K562 (cell line): Measurements from ENCODE around the gene PIP5K1B. TPM values are rescaled to one million over a fixed set of nuclear protein-coding genes. Genes with fewer than 3 reads are reported as not detected.

Experiments used
- KLF6 ChIP-seq: fragments of 250-450 bp; sonication (Bioruptor Pico); IDR thresholded peaks from 2 replicates; pipeline ENCODE4 v1.4.0; 2020; ENCODE audit warnings: mild to moderate bottlenecking, moderate library complexity, borderline replicate concordance
- PHB ChIP-seq: fragments of 250-450 bp; sonication (Bioruptor Pico); IDR thresholded peaks from 2 replicates; pipeline ENCODE4 v1.5.0; 2021
- SOX6 ChIP-seq: fragments of 450-650 bp; IDR thresholded peaks from 2 replicates; pipeline ENCODE4 v1.6.1; 2014; ENCODE audit warnings: mild to moderate bottlenecking
- SRSF7 ChIP-seq: fragments of 200-400 bp; formaldehyde crosslinking; optimal IDR thresholded peaks from 2 replicates; pipeline ENCODE3; 2017; ENCODE audit warnings: mild to moderate bottlenecking, low read depth, low read length
- STAT5B ChIP-seq: fragments of 250-450 bp; sonication (Bioruptor Pico); IDR thresholded peaks from 2 replicates; pipeline ENCODE4 v1.8.0; 2021; ENCODE audit warnings: mild to moderate bottlenecking, inconsistent platforms
- ZBTB1 ChIP-seq: sonication (generic); formaldehyde crosslinking; IDR thresholded peaks from 2 replicates; pipeline ENCODE4 v1.8.1; 2023; ENCODE audit warnings: missing genetic modification reagents, low read depth, mild to moderate bottlenecking, borderline replicate concordance
- ZNF263 ChIP-seq: sonication (generic); formaldehyde crosslinking; IDR thresholded peaks from 2 replicates; pipeline ENCODE4 v1.8.0; 2022; ENCODE audit warnings: mild to moderate bottlenecking, missing genetic modification reagents, borderline replicate concordance
- polyA plus RNA-seq, 8 experiments: library from polyadenylated mRNA; depleted of rRNA in 4 of 8; stranded (reverse) in 5 of 8; unstranded in 3 of 8; fragments of >200 nt; fragmentation: Nextera tagmentation in 2 of 8; fragmentation: Illumina TruSeq in 1 of 8; extraction: Ambion mirVana in 2 of 8; extraction: Trizol in 1 of 8; gene quantifications; 2 replicates each; pipeline versions ENCODE4 v1.2.1 to v1.2.3, GENCODE V29; 2011 to 2014; ENCODE audit warnings: inconsistent platforms in 1 of 8, missing spikeins in 1 of 8
- total RNA-seq, 7 experiments: library from RNA; depleted of rRNA in 6 of 7; stranded (reverse); fragments of >200 nt in 6 of 7; fragmentation: Illumina TruSeq in 2 of 7; extraction: Trizol in 2 of 7; gene quantifications; 2 replicates each; pipeline versions ENCODE4 v1.2.1 to v1.2.3, GENCODE V29; 2011 to 2021; ENCODE audit warnings: low replicate concordance in 1 of 7
- TF ChIP-seq, protein P1 (sequence below): fragments of 250-450 bp; sonication (Bioruptor Pico); IDR thresholded peaks from 2 replicates; pipeline ENCODE4 v1.4.0; 2020; ENCODE audit warnings: borderline replicate concordance
- TF ChIP-seq, protein P2 (sequence below): sonication (generic); formaldehyde crosslinking; IDR thresholded peaks from 2 replicates; pipeline ENCODE4 v1.8.0; 2022; ENCODE audit warnings: mild to moderate bottlenecking, missing genetic modification reagents, borderline replicate concordance
- TF ChIP-seq, protein P3 (sequence below): fragments of 450-650 bp; IDR thresholded peaks from 2 replicates; pipeline ENCODE4 v1.6.1; 2016; ENCODE audit warnings: mild to moderate bottlenecking, moderate library complexity
- TF ChIP-seq, protein P4 (sequence below): fragments of 200-800 bp; sonication (Bioruptor generic); IDR thresholded peaks from 2 replicates; pipeline ENCODE4 v1.6.1; 2017; ENCODE audit warnings: missing genetic modification characterization, missing compliant biosample characterization

Gene PIP5K1B
- total and polyA plus RNA-seq, 9 of the 15 experiments (the other 6 are each of a cell fraction or from before 2014, with no cell fraction given) = 3.1 to 12.9 (median 7.4) TPM

DNA sequence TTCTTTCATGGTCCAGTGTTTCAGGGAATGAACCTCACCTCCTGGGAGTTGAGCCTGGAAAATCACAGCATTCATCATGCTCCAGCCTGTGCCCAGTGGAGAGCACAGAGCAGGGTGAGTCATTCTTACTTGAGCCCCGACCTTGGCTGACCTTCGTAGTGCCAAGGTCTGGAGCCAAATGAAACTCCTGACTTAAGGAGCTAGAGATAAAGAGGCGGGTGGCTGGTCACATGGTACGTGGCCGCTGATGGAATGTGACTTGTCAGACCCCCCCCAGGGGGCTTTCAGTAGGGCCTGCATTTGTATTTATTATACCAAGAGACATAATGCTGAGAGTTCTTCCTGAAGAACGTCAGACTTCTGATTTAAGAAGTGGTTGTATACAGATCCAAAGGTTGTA, 15.0 kb upstream of the PIP5K1B start (continued):
- TF ChIP-seq ZBTB1 (CRISPR knock-in tag) = no peak
- no peak for TF ChIP-seq SRSF7
- TF ChIP-seq KLF6 = no peak
- no peak for TF ChIP-seq PHB (CRISPR knock-in tag)
- TF ChIP-seq, protein P1, sequence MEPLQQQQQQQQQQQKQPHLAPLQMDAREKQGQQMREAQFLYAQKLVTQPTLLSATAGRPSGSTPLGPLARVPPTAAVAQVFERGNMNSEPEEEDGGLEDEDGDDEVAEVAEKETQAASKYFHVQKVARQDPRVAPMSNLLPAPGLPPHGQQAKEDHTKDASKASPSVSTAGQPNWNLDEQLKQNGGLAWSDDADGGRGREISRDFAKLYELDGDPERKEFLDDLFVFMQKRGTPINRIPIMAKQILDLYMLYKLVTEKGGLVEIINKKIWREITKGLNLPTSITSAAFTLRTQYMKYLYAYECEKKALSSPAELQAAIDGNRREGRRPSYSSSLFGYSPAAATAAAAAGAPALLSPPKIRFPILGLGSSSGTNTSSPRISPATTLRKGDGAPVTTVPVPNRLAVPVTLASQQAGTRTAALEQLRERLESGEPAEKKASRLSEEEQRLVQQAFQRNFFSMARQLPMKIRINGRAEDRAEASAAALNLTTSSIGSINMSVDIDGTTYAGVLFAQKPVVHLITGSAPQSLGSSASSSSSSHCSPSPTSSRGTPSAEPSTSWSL (CRISPR knock-in tag) = no peak
- TF ChIP-seq, protein P2, sequence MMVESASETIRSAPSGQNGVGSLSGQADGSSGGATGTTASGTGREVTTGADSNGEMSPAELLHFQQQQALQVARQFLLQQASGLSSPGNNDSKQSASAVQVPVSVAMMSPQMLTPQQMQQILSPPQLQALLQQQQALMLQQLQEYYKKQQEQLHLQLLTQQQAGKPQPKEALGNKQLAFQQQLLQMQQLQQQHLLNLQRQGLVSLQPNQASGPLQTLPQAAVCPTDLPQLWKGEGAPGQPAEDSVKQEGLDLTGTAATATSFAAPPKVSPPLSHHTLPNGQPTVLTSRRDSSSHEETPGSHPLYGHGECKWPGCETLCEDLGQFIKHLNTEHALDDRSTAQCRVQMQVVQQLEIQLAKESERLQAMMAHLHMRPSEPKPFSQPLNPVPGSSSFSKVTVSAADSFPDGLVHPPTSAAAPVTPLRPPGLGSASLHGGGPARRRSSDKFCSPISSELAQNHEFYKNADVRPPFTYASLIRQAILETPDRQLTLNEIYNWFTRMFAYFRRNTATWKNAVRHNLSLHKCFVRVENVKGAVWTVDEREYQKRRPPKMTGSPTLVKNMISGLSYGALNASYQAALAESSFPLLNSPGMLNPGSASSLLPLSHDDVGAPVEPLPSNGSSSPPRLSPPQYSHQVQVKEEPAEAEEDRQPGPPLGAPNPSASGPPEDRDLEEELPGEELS (CRISPR knock-in tag) = no peak
- no peak for TF ChIP-seq SOX6
- TF ChIP-seq STAT5B (CRISPR knock-in tag) = no peak
- TF ChIP-seq, protein P3, sequence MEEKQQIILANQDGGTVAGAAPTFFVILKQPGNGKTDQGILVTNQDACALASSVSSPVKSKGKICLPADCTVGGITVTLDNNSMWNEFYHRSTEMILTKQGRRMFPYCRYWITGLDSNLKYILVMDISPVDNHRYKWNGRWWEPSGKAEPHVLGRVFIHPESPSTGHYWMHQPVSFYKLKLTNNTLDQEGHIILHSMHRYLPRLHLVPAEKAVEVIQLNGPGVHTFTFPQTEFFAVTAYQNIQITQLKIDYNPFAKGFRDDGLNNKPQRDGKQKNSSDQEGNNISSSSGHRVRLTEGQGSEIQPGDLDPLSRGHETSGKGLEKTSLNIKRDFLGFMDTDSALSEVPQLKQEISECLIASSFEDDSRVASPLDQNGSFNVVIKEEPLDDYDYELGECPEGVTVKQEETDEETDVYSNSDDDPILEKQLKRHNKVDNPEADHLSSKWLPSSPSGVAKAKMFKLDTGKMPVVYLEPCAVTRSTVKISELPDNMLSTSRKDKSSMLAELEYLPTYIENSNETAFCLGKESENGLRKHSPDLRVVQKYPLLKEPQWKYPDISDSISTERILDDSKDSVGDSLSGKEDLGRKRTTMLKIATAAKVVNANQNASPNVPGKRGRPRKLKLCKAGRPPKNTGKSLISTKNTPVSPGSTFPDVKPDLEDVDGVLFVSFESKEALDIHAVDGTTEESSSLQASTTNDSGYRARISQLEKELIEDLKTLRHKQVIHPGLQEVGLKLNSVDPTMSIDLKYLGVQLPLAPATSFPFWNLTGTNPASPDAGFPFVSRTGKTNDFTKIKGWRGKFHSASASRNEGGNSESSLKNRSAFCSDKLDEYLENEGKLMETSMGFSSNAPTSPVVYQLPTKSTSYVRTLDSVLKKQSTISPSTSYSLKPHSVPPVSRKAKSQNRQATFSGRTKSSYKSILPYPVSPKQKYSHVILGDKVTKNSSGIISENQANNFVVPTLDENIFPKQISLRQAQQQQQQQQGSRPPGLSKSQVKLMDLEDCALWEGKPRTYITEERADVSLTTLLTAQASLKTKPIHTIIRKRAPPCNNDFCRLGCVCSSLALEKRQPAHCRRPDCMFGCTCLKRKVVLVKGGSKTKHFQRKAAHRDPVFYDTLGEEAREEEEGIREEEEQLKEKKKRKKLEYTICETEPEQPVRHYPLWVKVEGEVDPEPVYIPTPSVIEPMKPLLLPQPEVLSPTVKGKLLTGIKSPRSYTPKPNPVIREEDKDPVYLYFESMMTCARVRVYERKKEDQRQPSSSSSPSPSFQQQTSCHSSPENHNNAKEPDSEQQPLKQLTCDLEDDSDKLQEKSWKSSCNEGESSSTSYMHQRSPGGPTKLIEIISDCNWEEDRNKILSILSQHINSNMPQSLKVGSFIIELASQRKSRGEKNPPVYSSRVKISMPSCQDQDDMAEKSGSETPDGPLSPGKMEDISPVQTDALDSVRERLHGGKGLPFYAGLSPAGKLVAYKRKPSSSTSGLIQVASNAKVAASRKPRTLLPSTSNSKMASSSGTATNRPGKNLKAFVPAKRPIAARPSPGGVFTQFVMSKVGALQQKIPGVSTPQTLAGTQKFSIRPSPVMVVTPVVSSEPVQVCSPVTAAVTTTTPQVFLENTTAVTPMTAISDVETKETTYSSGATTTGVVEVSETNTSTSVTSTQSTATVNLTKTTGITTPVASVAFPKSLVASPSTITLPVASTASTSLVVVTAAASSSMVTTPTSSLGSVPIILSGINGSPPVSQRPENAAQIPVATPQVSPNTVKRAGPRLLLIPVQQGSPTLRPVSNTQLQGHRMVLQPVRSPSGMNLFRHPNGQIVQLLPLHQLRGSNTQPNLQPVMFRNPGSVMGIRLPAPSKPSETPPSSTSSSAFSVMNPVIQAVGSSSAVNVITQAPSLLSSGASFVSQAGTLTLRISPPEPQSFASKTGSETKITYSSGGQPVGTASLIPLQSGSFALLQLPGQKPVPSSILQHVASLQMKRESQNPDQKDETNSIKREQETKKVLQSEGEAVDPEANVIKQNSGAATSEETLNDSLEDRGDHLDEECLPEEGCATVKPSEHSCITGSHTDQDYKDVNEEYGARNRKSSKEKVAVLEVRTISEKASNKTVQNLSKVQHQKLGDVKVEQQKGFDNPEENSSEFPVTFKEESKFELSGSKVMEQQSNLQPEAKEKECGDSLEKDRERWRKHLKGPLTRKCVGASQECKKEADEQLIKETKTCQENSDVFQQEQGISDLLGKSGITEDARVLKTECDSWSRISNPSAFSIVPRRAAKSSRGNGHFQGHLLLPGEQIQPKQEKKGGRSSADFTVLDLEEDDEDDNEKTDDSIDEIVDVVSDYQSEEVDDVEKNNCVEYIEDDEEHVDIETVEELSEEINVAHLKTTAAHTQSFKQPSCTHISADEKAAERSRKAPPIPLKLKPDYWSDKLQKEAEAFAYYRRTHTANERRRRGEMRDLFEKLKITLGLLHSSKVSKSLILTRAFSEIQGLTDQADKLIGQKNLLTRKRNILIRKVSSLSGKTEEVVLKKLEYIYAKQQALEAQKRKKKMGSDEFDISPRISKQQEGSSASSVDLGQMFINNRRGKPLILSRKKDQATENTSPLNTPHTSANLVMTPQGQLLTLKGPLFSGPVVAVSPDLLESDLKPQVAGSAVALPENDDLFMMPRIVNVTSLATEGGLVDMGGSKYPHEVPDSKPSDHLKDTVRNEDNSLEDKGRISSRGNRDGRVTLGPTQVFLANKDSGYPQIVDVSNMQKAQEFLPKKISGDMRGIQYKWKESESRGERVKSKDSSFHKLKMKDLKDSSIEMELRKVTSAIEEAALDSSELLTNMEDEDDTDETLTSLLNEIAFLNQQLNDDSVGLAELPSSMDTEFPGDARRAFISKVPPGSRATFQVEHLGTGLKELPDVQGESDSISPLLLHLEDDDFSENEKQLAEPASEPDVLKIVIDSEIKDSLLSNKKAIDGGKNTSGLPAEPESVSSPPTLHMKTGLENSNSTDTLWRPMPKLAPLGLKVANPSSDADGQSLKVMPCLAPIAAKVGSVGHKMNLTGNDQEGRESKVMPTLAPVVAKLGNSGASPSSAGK = no peak
- TF ChIP-seq, protein P4, sequence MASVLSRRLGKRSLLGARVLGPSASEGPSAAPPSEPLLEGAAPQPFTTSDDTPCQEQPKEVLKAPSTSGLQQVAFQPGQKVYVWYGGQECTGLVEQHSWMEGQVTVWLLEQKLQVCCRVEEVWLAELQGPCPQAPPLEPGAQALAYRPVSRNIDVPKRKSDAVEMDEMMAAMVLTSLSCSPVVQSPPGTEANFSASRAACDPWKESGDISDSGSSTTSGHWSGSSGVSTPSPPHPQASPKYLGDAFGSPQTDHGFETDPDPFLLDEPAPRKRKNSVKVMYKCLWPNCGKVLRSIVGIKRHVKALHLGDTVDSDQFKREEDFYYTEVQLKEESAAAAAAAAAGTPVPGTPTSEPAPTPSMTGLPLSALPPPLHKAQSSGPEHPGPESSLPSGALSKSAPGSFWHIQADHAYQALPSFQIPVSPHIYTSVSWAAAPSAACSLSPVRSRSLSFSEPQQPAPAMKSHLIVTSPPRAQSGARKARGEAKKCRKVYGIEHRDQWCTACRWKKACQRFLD = 0 out of 2 replicates have a peak, but pooled peaks have one; percentile 18
- TF ChIP-seq ZNF263 (CRISPR knock-in tag) = no peak
